HK-2 (cell line): ENCODE data around the gene ATXN7L1.
"Not testable (repeated sequence)": the region's sequence is repeated elsewhere in the genome, so short reads cannot be mapped to it uniquely, and the experiment has no call there.

ENCODE experiments used
- DNase-seq: peaks from one replicate; pipeline ENCODE4 v3.0.0-alpha.2; 2018; ENCODE audit not compliant: unreplicated experiment

The ATXN7L1 gene

DNA sequence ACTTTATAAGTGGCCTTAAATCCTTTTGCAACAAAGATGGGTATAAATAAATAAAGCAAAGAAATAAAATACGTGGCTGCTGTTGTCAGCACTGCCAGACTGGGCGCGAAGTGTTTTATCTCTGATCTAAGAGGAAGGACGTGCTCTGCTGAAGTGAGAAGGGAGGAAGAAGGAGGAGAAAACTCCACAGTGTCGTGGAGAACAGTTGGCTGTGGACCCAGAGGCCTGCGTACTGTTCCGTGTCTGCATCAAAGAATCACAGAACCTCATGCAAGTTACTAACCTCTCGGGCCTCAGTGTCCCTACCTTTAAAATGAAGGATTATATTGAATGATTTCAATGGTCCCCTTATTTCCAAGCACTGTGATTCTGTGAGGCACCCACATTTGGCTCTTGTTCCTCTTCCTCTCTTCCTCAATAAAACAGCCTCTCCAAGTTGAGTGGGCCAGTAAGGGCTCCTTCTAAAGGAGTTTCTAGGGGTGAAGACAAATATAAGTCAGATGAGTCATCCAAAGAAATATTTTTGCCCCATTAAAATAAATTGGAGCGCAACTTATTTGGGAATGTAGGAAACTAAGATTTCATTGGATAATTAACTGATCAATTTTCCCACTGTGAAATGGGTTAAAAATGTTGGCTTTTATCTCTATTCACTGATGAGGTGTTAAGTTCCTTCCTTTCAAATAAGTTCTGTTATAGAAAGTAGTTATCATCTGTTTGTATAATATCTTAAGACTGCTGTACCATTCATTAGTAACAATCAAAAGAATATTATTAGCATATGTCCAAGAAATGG lies 168.2 kb downstream of the ATXN7L1 start:
- no peak for DNase-seq

DNA sequence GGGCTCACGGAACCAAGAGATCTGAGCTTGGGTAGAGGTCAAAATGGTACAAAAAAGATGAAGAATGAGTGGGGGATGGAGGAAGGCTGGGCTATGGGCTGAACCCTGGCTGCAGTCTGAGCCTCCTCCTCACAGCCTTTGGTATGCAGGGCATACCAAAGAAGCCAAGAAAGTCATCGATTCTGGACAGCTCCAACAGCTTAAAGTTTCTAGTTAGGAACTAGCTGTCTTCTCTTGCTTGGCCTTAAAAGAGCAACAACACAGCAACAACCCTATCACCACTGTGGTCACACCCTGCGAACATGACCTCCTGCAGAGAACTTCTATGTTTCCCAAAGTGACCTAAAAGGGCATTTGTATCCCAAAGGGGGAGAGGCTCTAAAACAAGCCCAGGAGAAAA lies 169.0 kb downstream of the ATXN7L1 start:
- DNase-seq = no peak

DNA sequence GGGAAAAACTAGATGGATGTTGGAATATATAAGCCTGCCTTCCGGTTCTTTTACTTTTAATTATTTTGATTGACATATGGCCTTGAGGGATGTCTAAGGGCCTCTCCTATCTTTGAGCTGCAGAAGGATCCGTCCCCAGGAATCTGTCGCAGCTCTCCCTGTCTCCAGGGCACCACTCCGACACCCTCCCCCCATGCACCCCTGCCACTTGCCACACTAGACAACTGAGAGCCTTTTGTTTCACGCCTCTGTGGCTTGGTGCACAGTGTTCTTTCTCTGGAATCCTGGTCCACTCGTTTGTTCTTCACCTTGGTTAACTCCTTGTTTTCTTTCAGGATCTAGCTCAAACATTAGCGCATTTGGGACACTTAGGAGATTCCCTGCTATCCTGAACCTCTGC lies 171.0 kb downstream of the ATXN7L1 start:
- DNase-seq = no peak

DNA sequence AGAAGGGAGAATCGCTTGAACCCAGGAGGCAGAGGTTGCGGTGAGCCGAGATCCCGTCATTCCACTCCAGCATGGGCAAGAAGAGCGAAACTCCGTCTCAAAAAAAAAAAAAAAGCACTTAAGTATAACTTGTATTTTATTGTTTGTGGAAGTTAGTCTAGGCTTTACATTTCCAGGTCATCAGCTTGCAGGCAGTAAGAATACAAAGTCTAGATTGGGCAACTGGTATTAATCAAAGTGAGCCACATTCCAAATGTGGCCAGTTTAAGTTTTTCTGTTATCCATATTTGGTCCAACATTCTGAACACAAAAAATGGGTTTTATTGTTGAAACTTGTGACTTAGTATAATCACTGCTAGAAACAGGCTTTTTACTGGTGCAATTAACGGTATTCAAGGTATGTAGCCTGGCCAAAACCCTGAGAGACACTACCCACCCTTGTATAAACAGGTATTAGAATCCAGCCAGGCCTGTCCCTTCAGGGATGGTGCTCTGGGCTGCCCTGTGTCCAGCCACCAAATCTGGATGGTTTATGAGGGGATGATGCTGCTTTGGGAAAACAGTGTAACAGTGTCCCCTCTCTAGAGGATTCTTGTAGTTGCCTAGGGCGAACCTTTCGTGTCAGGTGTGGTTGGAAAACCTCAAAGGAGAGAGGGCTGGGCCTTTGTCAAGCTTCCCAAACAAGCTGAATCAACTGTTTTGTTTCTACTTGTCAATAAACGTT lies 173.0 kb downstream of the ATXN7L1 start:
- DNase-seq = no peak

DNA sequence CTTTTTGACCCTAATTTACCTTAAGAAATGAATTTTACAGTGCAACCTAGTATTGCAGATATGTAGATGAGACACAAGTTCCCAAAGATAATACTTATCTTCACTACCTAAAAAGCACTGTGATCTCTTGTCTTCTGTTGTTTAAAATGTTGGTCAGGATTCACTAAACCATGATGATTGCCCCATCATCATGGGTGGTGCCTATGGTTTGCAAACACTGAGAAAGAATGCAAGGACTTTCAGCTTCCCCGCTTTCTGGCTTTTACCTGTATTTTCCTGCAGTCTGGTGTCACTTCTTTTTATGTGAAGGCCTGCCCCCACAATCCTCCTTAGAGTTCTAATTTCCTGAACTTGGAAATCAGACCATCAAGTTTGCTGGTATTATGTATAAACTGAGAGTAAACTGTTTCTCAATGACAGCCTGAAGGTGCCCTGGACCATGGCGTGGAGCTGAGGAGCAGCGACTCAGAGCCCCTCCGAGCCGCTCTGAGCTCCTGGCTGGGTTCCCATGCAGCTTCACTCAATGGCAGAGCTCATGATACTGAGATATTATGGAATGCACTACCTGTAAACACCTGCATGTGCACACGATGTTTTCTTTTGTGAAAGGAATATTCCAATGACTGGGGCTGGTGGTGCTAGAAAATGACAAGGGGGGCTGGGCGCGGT lies 176.7 kb downstream of the ATXN7L1 start:
- DNase-seq = no peak

GRCh38 chr7:105698531-105698930 lies 177.9 kb downstream of the ATXN7L1 start:
- DNase-seq = no peak

DNA sequence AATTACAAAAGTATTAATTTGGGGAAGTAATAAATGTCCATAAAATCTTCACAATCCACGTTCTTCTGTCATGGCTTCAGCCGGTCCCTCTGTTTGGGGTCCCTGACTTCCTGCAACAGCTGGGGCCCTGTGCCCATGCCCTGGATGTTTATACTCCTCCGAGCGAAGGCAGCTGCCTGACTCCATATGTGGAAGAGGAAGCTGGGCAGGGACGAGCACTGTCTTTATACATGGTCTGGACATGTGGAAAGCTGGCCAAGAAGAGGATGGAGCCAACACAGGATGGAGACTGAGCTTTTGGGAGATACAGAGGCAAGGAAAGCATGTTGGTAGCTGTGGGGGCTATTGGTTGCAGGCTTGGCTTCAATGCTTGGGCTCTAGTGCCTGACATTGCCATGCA lies 178.6 kb downstream of the ATXN7L1 start:
- no peak for DNase-seq

GRCh38 chr7:105697169-105697568 lies 179.2 kb downstream of the ATXN7L1 start:
- not testable (repeated sequence) for DNase-seq

- DNase-seq = no peak
These were observed 182.8 kb downstream of the ATXN7L1 start for GRCh38 chr7:105693576-105693975.

- no peak for DNase-seq
These were observed 184.5 kb downstream of the ATXN7L1 start for GRCh38 chr7:105691680-105692564.

DNA sequence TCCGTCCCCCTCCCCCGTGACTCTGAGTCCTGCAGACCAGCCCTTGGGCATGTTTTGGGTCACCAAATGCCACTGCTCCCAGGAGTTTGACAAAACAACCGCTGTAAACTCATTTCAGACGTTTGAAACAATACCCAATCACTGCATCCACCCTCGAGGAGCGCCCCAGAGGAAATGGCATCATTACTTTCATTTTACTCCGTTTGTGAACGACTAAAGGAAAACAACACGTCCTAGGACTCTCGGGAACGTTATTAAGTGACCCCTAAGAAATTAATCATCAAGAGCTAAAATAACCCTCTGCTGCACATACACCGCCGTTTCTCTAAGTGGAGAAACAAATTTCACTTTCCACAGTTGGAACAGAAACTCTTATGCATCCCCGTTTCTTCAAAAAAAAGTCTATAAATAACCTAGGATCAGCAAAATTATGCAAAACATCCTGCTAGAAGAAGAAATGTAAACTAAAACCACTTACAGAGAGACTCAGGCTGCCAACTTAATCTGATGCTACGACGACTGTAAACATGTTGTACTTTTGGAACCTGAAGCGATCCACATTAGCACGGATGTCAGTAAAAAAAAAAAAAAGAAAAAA lies 185.2 kb downstream of the ATXN7L1 start:
- DNase-seq = no peak

DNA sequence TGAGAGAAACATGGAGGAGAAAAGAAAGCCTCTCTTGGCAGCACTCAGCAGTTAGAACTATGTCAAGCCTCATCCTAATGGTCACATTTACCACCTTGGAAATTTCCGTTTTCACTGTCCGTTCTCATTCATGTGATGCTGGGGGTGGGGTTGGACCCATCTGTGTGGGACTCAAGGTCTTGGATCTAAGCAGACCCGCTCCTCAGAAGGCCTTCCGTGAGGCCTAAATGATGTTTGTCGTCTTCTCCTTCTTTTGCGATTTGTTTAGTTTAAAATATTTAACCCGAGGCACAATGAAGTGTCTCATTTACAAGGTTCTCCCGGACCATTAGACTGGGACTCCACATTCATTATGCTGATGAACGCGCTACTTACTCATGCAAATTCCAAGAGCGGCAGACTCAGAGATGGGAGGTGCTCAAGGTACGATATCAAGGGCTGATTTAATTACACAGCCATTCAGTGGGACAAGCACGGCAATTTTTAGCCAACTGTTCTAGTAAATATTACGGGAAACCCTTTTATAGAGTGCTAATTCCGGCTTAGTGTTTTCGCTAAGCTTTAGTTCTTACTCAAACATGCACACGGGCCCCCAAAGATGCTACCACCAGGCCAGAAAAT lies 186.0 kb downstream of the ATXN7L1 start:
- DNase-seq = no peak

- DNase-seq = no peak
These were observed 187.2 kb downstream of the ATXN7L1 start for GRCh38 chr7:105689067-105689819.

DNA sequence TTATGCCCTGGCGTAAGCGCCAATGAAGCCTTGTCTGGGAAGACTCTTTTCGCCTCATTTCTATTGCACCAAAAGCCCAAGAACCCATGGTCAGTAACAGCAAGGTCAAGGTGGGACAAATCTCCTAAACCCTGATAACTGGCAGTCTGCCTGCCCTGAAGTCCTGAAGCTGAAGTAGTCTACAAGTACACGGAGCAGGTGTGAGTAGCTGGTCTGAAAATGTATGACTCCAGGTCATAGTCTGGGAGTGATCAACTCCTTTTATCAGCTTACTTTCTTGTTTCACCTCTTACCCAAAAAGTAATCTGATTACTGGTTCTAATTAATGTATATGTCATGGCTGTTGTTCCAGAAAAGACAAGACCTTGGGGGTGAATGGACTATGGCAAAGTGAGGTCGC lies 187.8 kb downstream of the ATXN7L1 start:
- DNase-seq = no peak

GRCh38 chr7:105685161-105685560 lies 191.2 kb downstream of the ATXN7L1 start:
- no peak for DNase-seq

DNA sequence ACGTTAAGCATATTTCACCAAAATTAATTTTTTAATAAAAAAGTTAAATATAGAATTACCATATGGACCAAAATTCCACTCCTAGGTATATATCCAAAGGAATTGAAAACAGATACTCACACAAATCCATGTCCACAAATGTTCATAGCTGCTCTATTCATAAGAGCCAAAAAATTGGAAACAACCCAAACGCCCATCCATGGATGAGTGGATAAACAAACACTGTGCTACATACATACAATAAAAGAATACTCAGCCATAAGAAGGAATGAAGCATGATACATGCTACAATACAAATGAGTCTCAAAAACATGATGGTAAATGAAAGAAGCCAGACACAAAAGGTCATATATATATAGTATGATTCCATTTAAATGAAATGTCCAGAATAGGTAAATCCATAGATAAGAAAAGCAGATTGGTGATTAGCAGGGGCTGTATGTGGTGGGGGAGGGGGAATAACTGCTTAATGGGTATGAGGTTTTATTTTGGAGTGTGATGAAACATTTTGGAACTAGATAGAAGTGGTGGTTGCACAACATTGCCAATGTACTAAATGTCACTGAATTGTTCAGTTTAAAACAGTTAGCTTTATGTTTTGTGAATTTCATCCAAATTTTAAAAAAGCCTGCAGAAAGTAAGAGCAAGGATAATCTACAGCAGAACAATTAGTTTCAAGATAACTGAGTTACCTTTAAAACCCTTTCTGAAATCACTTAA lies 193.9 kb downstream of the ATXN7L1 start:
- no peak for DNase-seq

- no peak for DNase-seq
These were observed 195.8 kb downstream of the ATXN7L1 start for GRCh38 chr7:105680505-105681187.

GRCh38 chr7:105678811-105679495 lies 197.4 kb downstream of the ATXN7L1 start:
- DNase-seq = no peak
